Tibial nerve (tissue), 4 donors: ENCODE measurements around the gene SLIT1. TPM values are rescaled to one million over a fixed set of nuclear protein-coding genes. Genes with fewer than 3 reads are reported as not detected.

ENCODE experiments used
- DNase-seq, 2 donors: peaks; one replicate each; pipeline ENCODE4 v3.0.0-alpha.2; 2019; ENCODE audit warnings: low spot score in 2 of 2
- H3K27ac ChIP-seq, 4 donors: fragments of 200-600 bp; sonication (generic) in 3 of 4; one replicate each; pipeline ENCODE4 v1.5.1; 2017 to 2019; ENCODE audit warnings: mild to moderate bottlenecking in 1 of 4
- H3K27me3 ChIP-seq, 2 donors: fragments of 200-600 bp; sonication (generic) in 1 of 2; one replicate each; pipeline versions ENCODE4 v1.5.1 to v1.6.0; 2017 to 2019
- H3K36me3 ChIP-seq, 3 donors: fragments of 200-600 bp; sonication (generic); one replicate each; pipeline ENCODE4 v1.5.1; 2018 to 2019
- H3K4me1 ChIP-seq, 4 donors: fragments of 200-600 bp; sonication (generic) in 3 of 4; one replicate each; pipeline ENCODE4 v1.5.1; 2017 to 2019
- H3K4me3 ChIP-seq, 4 donors: fragments of 200-600 bp; sonication (generic) in 3 of 4; one replicate each; pipeline ENCODE4 v1.5.1; 2017 to 2019; ENCODE audit warnings: mild to moderate bottlenecking in 1 of 4, moderate library complexity in 1 of 4
- H3K9me3 ChIP-seq, 4 donors: fragments of 200-600 bp; sonication (generic) in 3 of 4; one replicate each; pipeline ENCODE4 v1.5.1; 2017 to 2019
- EP300 ChIP-seq, 2 donors: sonication (generic); formaldehyde crosslinking; IDR thresholded peaks; one replicate each; pipeline ENCODE4 v1.6.1; 2017; ENCODE audit warnings: antibody characterized with exemption in 2 of 2, mild to moderate bottlenecking in 1 of 2
- POLR2A ChIP-seq, 2 donors: fragments of 450-650 bp; IDR thresholded peaks; one replicate each; pipeline ENCODE4 v1.6.1; 2017; ENCODE audit warnings: antibody characterized with exemption in 2 of 2, mild to moderate bottlenecking in 2 of 2, moderate library complexity in 2 of 2
- WGBS, 2 donors: methylation state at CpG; one replicate each; pipeline ENCODE4 v1.1.5; 2018; 5-methylcytosine and 5-hydroxymethylcytosine counted together
- total RNA-seq, 4 donors: library from RNA; depleted of rRNA; stranded (reverse); fragments of >200 nt; gene quantifications; one replicate each; pipeline ENCODE4 v1.1.0, GENCODE V29; 2016
- TF ChIP-seq, protein P1 (sequence below), 5 experiments: fragments of 200-600 bp in 3 of 5; fragments of 450-650 bp in 2 of 5; sonication (generic) in 3 of 5; IDR thresholded peaks; one replicate each; pipeline ENCODE4 v1.5.1; 2016 to 2019; ENCODE audit warnings: antibody characterized with exemption in 5 of 5, mild to moderate bottlenecking in 3 of 5, moderate library complexity in 2 of 5

The SLIT1 gene
- total RNA-seq, 4 donors from 2014 or later = 0.78 to 3.1 (median 1.3) TPM

DNA sequence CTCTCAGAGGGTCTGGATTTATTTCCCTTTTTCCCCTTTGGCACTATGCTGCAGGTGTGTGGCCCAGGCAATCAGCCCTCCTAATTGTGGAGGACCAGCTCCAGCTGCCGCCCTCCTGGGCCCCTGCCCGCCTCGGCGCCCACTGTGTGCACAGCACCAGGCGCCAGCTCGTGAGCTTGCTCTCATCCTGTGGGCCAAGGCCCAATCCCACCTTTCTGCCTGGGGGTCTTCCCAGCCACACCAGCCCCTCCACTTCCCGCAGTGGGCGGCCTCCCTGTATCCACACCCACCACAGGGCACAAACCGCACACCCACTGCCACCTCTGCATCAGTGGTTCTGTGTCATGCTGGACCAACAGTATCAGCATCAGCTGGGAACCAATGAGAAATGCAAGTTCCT, 25.5 kb upstream of the SLIT1 start:
- no peak for TF ChIP-seq POLR2A (IDR thresholded peaks at IDR 0.05)
- TF ChIP-seq, protein P1, sequence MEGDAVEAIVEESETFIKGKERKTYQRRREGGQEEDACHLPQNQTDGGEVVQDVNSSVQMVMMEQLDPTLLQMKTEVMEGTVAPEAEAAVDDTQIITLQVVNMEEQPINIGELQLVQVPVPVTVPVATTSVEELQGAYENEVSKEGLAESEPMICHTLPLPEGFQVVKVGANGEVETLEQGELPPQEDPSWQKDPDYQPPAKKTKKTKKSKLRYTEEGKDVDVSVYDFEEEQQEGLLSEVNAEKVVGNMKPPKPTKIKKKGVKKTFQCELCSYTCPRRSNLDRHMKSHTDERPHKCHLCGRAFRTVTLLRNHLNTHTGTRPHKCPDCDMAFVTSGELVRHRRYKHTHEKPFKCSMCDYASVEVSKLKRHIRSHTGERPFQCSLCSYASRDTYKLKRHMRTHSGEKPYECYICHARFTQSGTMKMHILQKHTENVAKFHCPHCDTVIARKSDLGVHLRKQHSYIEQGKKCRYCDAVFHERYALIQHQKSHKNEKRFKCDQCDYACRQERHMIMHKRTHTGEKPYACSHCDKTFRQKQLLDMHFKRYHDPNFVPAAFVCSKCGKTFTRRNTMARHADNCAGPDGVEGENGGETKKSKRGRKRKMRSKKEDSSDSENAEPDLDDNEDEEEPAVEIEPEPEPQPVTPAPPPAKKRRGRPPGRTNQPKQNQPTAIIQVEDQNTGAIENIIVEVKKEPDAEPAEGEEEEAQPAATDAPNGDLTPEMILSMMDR (IDR thresholded peaks at IDR 0.05) = no peak
- TF ChIP-seq EP300 (IDR thresholded peaks at IDR 0.05) = no peak
- Histone ChIP-seq H3K4me1 (no peaks in the 10 kb centered on the region), H3K27me3 (no peaks in the 10 kb centered on the region), H3K9me3 (no peaks in the 10 kb centered on the region), H3K27ac (no peak overlapping the region), H3K36me3 (peaks cover 0 to 5% (median 0%) of the 10 kb centered on the region in 3 donors), H3K4me3 (no peak overlapping the region)
- no peak for DNase-seq
- 89 to 90% methylated on average over 8 to 9 of the region's 9 CpGs for WGBS, 2 donors

DNA sequence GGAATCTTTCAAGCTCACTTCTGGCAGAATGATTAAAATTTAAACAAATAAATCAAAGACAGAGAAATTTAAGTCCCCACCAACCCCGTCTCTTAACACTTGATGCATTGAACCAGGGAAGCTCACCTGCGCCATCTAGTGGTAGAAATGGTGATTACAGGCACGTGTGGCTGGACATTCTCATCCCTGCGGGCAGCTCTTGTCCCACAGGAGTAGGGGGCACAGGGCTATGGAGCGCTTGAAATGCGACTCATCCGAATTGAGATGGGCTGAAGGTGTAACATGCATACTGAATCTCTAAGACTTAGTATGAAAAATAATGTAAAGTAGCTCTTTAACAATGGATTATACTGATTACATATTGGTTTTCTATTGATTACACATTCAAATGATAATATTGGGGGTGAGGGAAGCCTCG, 24.8 kb upstream of the SLIT1 start:
- DNase-seq = peak; percentile 65 to 92
- H3K4me1 ChIP-seq = no peaks in the 10 kb centered on the region
- no peak overlapping the region for H3K27ac ChIP-seq
- TF ChIP-seq EP300 (IDR thresholded peaks at IDR 0.05) (no peak), POLR2A (IDR thresholded peaks at IDR 0.05) (no peak)
- TF ChIP-seq, protein P1 (IDR thresholded peaks at IDR 0.05) = peak; percentile 82 to 95 (median 92)
- 16% methylated on average over 8 of the region's 8 CpGs for WGBS, 2 donors
- no peaks in the 10 kb centered on the region for H3K27me3 ChIP-seq
- H3K36me3 ChIP-seq = peaks cover 0 to under 1% (median 0%) of the 10 kb centered on the region in 3 donors
- H3K9me3 ChIP-seq = no peaks in the 10 kb centered on the region
- no peak overlapping the region for H3K4me3 ChIP-seq

DNA sequence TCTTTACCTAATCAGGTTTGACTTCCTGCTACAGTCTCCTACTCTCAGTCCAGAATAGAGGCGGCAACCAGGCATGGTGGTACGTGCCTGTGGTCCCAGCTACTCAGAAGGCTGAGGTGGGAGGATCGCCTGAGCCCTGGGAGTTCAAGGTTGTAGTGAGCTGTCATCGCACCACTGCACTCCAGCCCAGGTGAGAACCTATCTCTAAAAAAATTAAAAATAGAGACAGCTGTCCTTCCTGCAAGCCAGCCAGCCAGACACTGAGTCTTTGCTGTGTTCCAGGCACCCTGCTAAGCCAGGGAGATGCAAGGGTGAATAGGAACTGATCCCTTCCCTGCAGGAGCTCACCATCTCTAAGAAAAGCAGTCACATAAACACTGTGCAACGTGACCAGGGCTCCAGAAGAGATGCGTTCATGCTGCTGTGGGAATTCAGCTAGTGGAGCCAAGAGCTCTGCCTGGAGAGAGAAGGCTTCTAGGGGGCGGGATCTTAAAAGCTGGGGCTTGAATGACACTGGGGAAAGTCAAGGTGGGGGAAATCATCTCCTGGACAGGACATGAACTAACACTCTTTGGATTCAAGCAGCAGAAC, 22.1 kb upstream of the SLIT1 start:
- no peak for DNase-seq
- Histone ChIP-seq H3K27ac (no peak overlapping the region), H3K9me3 (no peaks in the 10 kb centered on the region), H3K36me3 (no peaks in the 10 kb centered on the region), H3K4me3 (no peak overlapping the region), H3K4me1 (no peaks in the 10 kb centered on the region), H3K27me3 (no peaks in the 10 kb centered on the region)
- 71 to 78% methylated on average over 7 of the region's 7 CpGs for WGBS, 2 donors
- no peak for TF ChIP-seq EP300 (IDR thresholded peaks at IDR 0.05)

DNA sequence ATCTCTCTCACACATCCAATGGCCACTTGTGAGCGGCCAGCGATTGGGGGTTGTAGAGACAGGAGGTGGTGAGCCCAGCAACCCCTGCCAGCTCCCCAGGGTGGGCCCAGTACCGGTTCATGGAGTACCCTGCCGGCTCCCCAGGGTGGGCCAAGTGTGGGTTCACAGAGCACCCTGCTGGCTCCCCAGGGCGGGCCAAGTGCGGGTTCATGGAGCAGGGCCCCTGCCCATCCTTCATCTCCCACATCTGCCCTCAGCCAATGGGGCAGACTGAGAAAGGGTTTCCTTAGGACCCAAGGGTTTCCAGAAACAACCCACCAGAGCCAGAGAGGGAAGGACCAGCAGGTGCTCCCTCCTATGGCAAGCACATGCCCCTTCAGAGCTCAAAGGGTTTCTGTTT, 21.4 kb upstream of the SLIT1 start:
- Histone ChIP-seq H3K4me3 (no peak overlapping the region), H3K36me3 (no peaks in the 10 kb centered on the region), H3K27ac (no peak overlapping the region), H3K27me3 (no peaks in the 10 kb centered on the region), H3K4me1 (no peaks in the 10 kb centered on the region), H3K9me3 (no peaks in the 10 kb centered on the region)
- no peak for DNase-seq
- 89 to 94% methylated on average over 3 to 5 of the region's 6 CpGs for WGBS, 2 donors
- TF ChIP-seq EP300 (IDR thresholded peaks at IDR 0.05) (no peak), POLR2A (IDR thresholded peaks at IDR 0.05) (no peak)
- TF ChIP-seq, protein P1 (IDR thresholded peaks at IDR 0.05) = no peak

DNA sequence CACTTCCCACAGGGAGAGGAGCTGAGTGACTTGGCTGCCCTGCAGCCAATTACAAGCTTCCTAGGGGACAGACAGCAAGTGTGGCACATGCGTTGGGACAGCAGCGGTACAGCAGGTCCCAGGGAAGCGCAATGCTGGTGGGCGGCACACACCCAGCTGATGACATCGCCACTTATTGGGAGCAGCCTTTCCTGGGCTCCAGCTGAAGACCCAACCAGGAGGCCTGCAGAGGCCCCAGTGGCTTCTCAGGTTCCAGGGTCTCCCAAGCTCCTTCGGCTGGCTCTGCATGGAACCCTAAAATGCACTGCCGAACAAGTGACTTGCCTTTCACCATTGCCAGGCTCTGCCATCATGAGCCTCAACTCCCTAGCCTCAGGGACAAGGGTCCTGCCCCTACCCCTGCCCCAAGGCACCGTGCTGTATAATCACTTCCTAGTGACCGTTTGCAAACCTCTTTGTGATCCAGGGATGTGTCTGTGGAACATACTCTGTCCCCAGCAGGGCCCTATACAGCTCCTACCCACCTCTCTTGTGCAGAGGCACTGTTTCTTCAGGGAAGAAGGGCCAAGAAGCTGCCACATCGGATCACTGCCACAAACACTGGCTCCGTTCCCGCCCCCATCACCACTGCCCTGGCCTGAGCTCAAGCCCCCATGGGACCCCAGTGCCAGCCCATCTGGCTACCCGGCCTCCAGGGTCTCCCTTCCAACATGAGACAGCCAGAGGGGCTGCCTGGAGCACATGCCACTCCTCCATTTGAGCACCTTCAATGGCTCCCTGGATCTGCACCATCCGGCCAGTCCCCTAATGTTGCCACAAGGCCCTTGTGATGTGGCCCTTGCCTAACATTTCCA, 19.3 kb upstream of the SLIT1 start:
- Histone ChIP-seq H3K27me3 (no peaks in the 10 kb centered on the region), H3K4me3 (no peak overlapping the region), H3K9me3 (no peaks in the 10 kb centered on the region), H3K36me3 (no peaks in the 10 kb centered on the region), H3K4me1 (no peaks in the 10 kb centered on the region), H3K27ac (no peak overlapping the region)
- no peak for TF ChIP-seq EP300 (IDR thresholded peaks at IDR 0.05)
- TF ChIP-seq, protein P1 (IDR thresholded peaks at IDR 0.05) = no peak
- TF ChIP-seq POLR2A (IDR thresholded peaks at IDR 0.05) = no peak
- 85 to 87% methylated on average over 14 of the region's 14 CpGs for WGBS, 2 donors
- DNase-seq = no peak
